Hepatocyte (in vitro differentiated cells): ENCODE data around the gene PTPRM. TPM values are rescaled to one million over a fixed set of nuclear protein-coding genes. Genes with fewer than 3 reads are reported as not detected.
A peak's percentile ranks its signal among the peaks of the same experiment; 100 is the strongest.

Experiments
- DNase-seq: peaks from one replicate; pipeline ENCODE4 v3.0.0-alpha.2; 2016; ENCODE audit warnings: low spot score
- H2AFZ ChIP-seq: fragments of 200-600 bp; sonication (generic); 2 replicates; pipeline ENCODE4 v1.6.0; 2016; ENCODE audit warnings: antibody characterized with exemption, mild to moderate bottlenecking
- H3K27ac ChIP-seq: fragments of 200-600 bp; sonication (generic); 2 replicates; pipeline ENCODE4 v1.5.1; 2016; ENCODE audit warnings: mild to moderate bottlenecking
- H3K27me3 ChIP-seq: fragments of 200-600 bp; sonication (generic); 2 replicates; pipeline ENCODE4 v1.6.1; 2016
- H3K36me3 ChIP-seq: fragments of 200-600 bp; sonication (generic); replicated peaks from 2 replicates; pipeline ENCODE4 v1.5.1; 2016; ENCODE audit warnings: low read depth; ENCODE audit not compliant: insufficient read depth
- H3K4me1 ChIP-seq: fragments of 200-600 bp; sonication (generic); 2 replicates; pipeline ENCODE4 v1.5.1; 2016; ENCODE audit warnings: mild to moderate bottlenecking, moderate library complexity; ENCODE audit not compliant: insufficient read depth
- H3K4me2 ChIP-seq: fragments of 200-600 bp; sonication (generic); 2 replicates; pipeline ENCODE4 v1.6.0; 2016
- H3K4me3 ChIP-seq: fragments of 200-600 bp; sonication (generic); 2 replicates; pipeline ENCODE4 v1.5.1; 2016; ENCODE audit warnings: mild to moderate bottlenecking
- H3K79me2 ChIP-seq: fragments of 200-600 bp; sonication (generic); 2 replicates; pipeline ENCODE4 v1.6.0; 2017; ENCODE audit warnings: mild to moderate bottlenecking
- H3K9me2 ChIP-seq: fragments of 200-600 bp; sonication (generic); replicated peaks from 2 replicates; pipeline ENCODE4 v1.6.0; 2017; ENCODE audit warnings: mild to moderate bottlenecking; ENCODE audit not compliant: insufficient read depth
- H3K9me3 ChIP-seq: fragments of 200-600 bp; sonication (generic); 2 replicates; pipeline ENCODE4 v1.5.1; 2016; ENCODE audit warnings: low read depth, mild to moderate bottlenecking
- H4K20me1 ChIP-seq: fragments of 200-600 bp; sonication (generic); 2 replicates; pipeline ENCODE4 v1.6.0; 2016; ENCODE audit warnings: mild to moderate bottlenecking; ENCODE audit not compliant: insufficient read depth, poor library complexity, severe bottlenecking
- EZH2 ChIP-seq: fragments of 200-600 bp; sonication (generic); IDR thresholded peaks from 2 replicates; pipeline ENCODE4 v1.6.1; 2016; ENCODE audit warnings: antibody characterized with exemption, mild to moderate bottlenecking, borderline replicate concordance
- EZH2phosphoT487 ChIP-seq: fragments of 200-600 bp; sonication (generic); IDR thresholded peaks from one replicate; pipeline ENCODE4 v1.6.1; 2018; ENCODE audit warnings: antibody characterized with exemption, mild to moderate bottlenecking, low read depth, moderate library complexity; ENCODE audit not compliant: unreplicated experiment, severe bottlenecking
- WGBS: methylation state at CpG from one replicate; pipeline ENCODE4 v1.1.6; 2016; ENCODE audit warnings: low lambda C conversion rate; ENCODE audit errors: missing lambda C conversion rate; 5-methylcytosine and 5-hydroxymethylcytosine counted together
- polyA plus RNA-seq: library from polyadenylated mRNA; unstranded; fragments of >200 nt; fragmentation: Nextera tagmentation; extraction: Ambion mirVana; gene quantifications from 2 replicates; pipeline ENCODE4 v1.2.1, GENCODE V29; 2016
- total RNA-seq: library from RNA; depleted of rRNA; stranded (reverse); fragments of >200 nt; gene quantifications from 2 replicates; pipeline ENCODE4 v1.2.3, GENCODE V29; 2014
- TF ChIP-seq, protein P1 (sequence below): fragments of 200-600 bp; sonication (generic); IDR thresholded peaks from 2 replicates; pipeline ENCODE4 v1.5.1; 2016; ENCODE audit warnings: antibody characterized with exemption, mild to moderate bottlenecking; ENCODE audit not compliant: poor library complexity

Gene PTPRM
- total and polyA plus RNA-seq, 2 experiments from 2014 or later = 26.1 to 47.4 TPM

DNA sequence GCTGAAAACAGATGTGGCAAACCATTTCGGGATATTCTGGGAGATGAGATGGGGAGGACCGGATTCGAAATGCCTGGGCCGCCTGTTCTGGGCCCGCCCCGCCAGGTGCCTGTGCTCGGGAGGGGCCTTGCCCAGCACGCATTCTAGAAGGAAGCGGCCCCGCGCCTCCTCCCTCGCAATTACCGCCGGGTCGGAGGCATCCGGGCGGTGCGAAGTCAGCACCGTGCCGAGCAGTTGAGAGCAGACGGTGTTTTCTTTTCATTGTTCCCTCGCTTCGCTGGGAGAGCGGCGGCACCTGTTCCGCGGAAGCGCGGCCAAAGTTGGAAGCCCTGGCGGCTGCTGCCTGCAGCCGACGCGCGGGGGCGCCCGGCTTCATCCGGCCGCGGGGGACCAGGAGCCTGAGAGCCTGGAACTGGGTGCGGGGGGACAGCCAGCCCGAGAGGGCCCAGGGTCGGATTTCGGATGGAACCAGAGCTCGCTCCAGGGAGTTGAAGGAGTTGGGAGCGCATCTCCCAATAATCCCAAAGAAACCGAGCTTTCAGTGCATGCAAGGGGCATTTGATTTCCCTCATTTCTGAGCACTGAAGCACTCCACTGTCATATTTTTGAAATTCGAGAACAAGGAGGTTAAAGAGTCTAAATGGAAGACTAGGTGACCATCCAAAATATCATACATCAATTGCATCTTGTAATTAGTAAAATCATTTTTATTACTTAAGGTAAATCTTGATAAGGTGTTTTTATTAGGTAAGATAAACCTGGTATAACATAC is 800.3 kb downstream of the PTPRM start:
- Histone ChIP-seq H3K9me2 (no peaks in the 10 kb centered on the region), H3K79me2 (no peaks in the 10 kb centered on the region), H4K20me1 (no peaks in the 10 kb centered on the region), H3K9me3 (no peaks in the 10 kb centered on the region), H2AFZ (peak overlapping the region; percentile 26), H3K36me3 (no peaks in the 10 kb centered on the region), H3K4me3 (no peak overlapping the region), H3K27ac (no peak overlapping the region), H3K4me2 (peak overlapping the region; percentile 86), H3K4me1 (no peaks in the 10 kb centered on the region), H3K27me3 (peaks cover 28% of the 10 kb centered on the region)
- peak; percentile 70 for DNase-seq
- WGBS = 8% methylated on average over 47 of the region's 47 CpGs
- TF ChIP-seq EZH2 = peak; percentile 55
- TF ChIP-seq, protein P1, sequence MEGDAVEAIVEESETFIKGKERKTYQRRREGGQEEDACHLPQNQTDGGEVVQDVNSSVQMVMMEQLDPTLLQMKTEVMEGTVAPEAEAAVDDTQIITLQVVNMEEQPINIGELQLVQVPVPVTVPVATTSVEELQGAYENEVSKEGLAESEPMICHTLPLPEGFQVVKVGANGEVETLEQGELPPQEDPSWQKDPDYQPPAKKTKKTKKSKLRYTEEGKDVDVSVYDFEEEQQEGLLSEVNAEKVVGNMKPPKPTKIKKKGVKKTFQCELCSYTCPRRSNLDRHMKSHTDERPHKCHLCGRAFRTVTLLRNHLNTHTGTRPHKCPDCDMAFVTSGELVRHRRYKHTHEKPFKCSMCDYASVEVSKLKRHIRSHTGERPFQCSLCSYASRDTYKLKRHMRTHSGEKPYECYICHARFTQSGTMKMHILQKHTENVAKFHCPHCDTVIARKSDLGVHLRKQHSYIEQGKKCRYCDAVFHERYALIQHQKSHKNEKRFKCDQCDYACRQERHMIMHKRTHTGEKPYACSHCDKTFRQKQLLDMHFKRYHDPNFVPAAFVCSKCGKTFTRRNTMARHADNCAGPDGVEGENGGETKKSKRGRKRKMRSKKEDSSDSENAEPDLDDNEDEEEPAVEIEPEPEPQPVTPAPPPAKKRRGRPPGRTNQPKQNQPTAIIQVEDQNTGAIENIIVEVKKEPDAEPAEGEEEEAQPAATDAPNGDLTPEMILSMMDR = peak; percentile 68
- TF ChIP-seq EZH2phosphoT487 = no peak

GRCh38 chr18:8368512-8369217 is 801.5 kb downstream of the PTPRM start:
- no peak overlapping the region for H3K27ac ChIP-seq
- no peaks in the 10 kb centered on the region for H3K36me3 ChIP-seq
- H3K4me2 ChIP-seq = no peak overlapping the region
- H4K20me1 ChIP-seq = no peaks in the 10 kb centered on the region
- no peak overlapping the region for H3K4me3 ChIP-seq
- H3K9me3 ChIP-seq = no peaks in the 10 kb centered on the region
- H3K27me3 ChIP-seq = peaks cover 28% of the 10 kb centered on the region
- TF ChIP-seq, protein P1 = no peak
- TF ChIP-seq EZH2phosphoT487 (no peak), EZH2 (no peak)
- DNase-seq = no peak
- H3K79me2 ChIP-seq = no peaks in the 10 kb centered on the region
- H2AFZ ChIP-seq = no peak overlapping the region
- no peaks in the 10 kb centered on the region for H3K9me2 ChIP-seq
- no peaks in the 10 kb centered on the region for H3K4me1 ChIP-seq
- 83% methylated on average over 4 of the region's 4 CpGs for WGBS

DNA sequence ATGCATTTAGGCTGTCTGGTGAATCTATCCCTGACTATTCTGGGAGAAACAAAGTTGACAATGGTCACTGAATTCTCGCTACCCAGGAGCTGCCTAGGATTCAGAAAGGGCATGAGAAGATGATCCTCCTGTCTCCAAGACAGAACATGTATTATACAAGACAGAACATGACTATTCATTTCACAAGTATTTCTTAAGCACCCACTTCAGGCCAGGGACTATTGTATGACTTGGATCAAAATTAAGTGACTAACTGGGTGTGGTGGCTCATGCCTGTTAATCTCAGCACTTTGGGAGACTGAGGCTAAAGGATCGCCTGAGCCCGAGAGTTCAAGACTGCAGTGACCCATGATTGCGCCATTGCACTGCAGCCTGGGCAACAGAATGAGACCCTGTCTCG is 806.4 kb downstream of the PTPRM start:
- Histone ChIP-seq H3K27me3 (no peaks in the 10 kb centered on the region), H3K9me3 (no peaks in the 10 kb centered on the region), H4K20me1 (no peaks in the 10 kb centered on the region), H3K79me2 (no peaks in the 10 kb centered on the region), H3K4me3 (no peak overlapping the region), H3K36me3 (no peaks in the 10 kb centered on the region), H3K27ac (no peak overlapping the region), H2AFZ (no peak overlapping the region), H3K4me1 (no peaks in the 10 kb centered on the region), H3K9me2 (no peaks in the 10 kb centered on the region), H3K4me2 (no peak overlapping the region)
- no peak for DNase-seq
- 93% methylated on average over 5 of the region's 5 CpGs for WGBS
- TF ChIP-seq EZH2phosphoT487 (no peak), EZH2 (no peak)
- TF ChIP-seq, protein P1 = no peak
